VCaP (cell line): ENCODE measurements around the gene THRB.

Experiments used
- H3K27ac ChIP-seq: fragments of 450-650 bp; 2 replicates; pipeline ENCODE4 v1.5.1; 2017
- CTCF ChIP-seq: fragments of 450-650 bp; conservative IDR thresholded peaks from 2 replicates; pipeline ENCODE4 v1.5.1; 2017; ENCODE audit warnings: mild to moderate bottlenecking, moderate library complexity

The THRB gene

GRCh38 chr3:24485511-24485910 is 9.1 kb downstream of the THRB start:
- no peak for TF ChIP-seq CTCF
- no peak overlapping the region for H3K27ac ChIP-seq

- no peak overlapping the region for H3K27ac ChIP-seq
- no peak for TF ChIP-seq CTCF
Measured at GRCh38 chr3:24483873-24484272, 10.8 kb downstream of the THRB start.

GRCh38 chr3:24482096-24482705 is 12.4 kb downstream of the THRB start:
- TF ChIP-seq CTCF = no peak
- H3K27ac ChIP-seq = no peak overlapping the region

GRCh38 chr3:24481193-24481592 is 13.5 kb downstream of the THRB start:
- no peak overlapping the region for H3K27ac ChIP-seq
- no peak for TF ChIP-seq CTCF

- no peak overlapping the region for H3K27ac ChIP-seq
- TF ChIP-seq CTCF = no peak
Measured at GRCh38 chr3:24480497-24480896, 14.2 kb downstream of the THRB start.

- TF ChIP-seq CTCF = no peak
- no peak overlapping the region for H3K27ac ChIP-seq
Measured at GRCh38 chr3:24479816-24480215, 14.8 kb downstream of the THRB start.

- H3K27ac ChIP-seq = no peak overlapping the region
- TF ChIP-seq CTCF = no peak
Measured at GRCh38 chr3:24476871-24477656, 17.6 kb downstream of the THRB start.
